Measurements from ENCODE around the gene ZNF831. TPM values are rescaled to one million over a fixed set of nuclear protein-coding genes. Genes with fewer than 3 reads are reported as not detected.

Gene ZNF831
- total RNA-seq, 4 donors from 2014 or later = 0.16 to 1.0 (median 0.34) TPM; not detected in 1

DNA sequence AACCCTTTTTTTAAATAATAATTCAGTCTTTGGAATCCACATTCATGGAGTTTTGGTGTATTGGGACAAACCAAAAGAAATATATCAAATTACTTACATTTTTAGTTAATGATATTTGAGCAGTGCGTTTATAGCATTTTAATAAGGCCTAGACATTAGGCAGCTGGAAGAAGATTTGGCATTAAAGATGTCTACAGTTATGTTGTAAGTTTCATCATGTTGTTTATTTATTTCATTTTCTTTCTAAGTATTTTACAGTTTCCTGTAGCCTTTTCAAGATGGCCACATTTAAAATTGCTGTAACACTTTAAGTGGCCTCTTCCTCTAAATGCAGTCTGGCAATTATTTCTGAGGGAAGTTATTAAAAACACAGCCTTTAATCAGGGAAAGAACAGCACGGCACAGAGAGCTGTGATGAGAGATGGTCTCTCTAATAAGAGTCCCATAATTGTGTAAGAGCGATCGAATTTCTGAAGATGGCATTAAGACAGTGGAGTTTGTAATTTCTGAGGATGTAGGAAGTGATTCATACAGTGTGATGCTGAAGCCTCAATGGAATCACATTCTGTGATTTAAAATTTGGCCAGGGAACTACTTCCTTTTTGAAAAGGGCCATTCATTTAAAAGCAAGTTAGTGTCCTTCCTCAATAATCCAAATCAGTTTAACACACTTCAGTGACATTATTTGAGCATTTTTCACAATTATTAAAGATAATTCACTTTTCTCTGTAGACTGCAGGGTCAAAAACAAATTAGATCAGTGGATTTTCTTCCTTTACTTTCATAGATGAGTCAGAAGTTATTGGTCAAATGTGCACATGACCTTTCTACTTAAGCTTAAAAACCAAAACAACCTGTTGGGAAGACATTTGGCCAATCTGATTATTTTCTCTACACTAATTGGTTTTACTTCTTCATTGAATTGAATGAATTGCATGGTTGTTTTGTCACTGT is 84.4 kb downstream of the ZNF831 start:
- no peak for TF ChIP-seq POLR2A (IDR thresholded peaks at IDR 0.05)
- TF ChIP-seq, protein P1, sequence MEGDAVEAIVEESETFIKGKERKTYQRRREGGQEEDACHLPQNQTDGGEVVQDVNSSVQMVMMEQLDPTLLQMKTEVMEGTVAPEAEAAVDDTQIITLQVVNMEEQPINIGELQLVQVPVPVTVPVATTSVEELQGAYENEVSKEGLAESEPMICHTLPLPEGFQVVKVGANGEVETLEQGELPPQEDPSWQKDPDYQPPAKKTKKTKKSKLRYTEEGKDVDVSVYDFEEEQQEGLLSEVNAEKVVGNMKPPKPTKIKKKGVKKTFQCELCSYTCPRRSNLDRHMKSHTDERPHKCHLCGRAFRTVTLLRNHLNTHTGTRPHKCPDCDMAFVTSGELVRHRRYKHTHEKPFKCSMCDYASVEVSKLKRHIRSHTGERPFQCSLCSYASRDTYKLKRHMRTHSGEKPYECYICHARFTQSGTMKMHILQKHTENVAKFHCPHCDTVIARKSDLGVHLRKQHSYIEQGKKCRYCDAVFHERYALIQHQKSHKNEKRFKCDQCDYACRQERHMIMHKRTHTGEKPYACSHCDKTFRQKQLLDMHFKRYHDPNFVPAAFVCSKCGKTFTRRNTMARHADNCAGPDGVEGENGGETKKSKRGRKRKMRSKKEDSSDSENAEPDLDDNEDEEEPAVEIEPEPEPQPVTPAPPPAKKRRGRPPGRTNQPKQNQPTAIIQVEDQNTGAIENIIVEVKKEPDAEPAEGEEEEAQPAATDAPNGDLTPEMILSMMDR (IDR thresholded peaks at IDR 0.05) = no peak
- TF ChIP-seq POLR2AphosphoS5 (IDR thresholded peaks at IDR 0.05) = no peak
- no peak for TF ChIP-seq EP300 (IDR thresholded peaks at IDR 0.05)
- no peaks in the 10 kb centered on the region for H3K36me3 ChIP-seq
- no peak for DNase-seq (ENCODE audit: low spot score in 2 of 2)
- peaks cover 27% of the 10 kb centered on the region for H3K27me3 ChIP-seq
- H3K9me3 ChIP-seq = no peaks in the 10 kb centered on the region
- 61% methylated on average over 4 of the region's 4 CpGs for WGBS
- no peaks in the 10 kb centered on the region for H3K4me1 ChIP-seq
- no peak overlapping the region for H3K4me3 ChIP-seq
- H3K27ac ChIP-seq = no peak overlapping the region

DNA sequence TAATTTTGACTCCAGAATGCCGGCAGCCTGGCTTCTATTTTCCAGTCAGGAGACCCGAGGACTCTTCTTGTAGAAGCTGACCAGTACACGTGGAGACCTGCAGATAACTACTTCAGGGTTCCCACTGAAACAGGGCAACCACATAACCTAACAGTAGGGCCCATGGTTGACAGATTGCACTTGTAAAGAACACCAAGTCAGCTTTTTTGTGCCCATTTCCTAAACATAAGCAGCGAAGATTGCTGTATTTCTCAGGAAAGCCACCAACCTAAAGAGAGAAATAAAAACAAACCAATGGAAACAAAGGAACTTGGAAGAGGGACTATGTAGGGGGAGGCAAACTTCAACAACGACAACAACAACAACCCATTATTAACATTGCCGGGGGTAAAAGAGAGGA is 86.7 kb downstream of the ZNF831 start:
- H3K4me3 ChIP-seq = no peak overlapping the region
- peaks cover 27% of the 10 kb centered on the region for H3K27me3 ChIP-seq
- no peaks in the 10 kb centered on the region for H3K9me3 ChIP-seq
- H3K36me3 ChIP-seq = no peaks in the 10 kb centered on the region
- no peak for TF ChIP-seq EP300 (IDR thresholded peaks at IDR 0.05)
- TF ChIP-seq POLR2A (IDR thresholded peaks at IDR 0.05) = no peak
- no peak for TF ChIP-seq POLR2AphosphoS5 (IDR thresholded peaks at IDR 0.05)
- TF ChIP-seq, protein P1 (IDR thresholded peaks at IDR 0.05) = no peak
- WGBS = 90% methylated on average over 6 of the region's 6 CpGs
- H3K27ac ChIP-seq = no peak overlapping the region
- H3K4me1 ChIP-seq = no peaks in the 10 kb centered on the region
- no peak for DNase-seq (ENCODE audit: low spot score in 2 of 2)

DNA sequence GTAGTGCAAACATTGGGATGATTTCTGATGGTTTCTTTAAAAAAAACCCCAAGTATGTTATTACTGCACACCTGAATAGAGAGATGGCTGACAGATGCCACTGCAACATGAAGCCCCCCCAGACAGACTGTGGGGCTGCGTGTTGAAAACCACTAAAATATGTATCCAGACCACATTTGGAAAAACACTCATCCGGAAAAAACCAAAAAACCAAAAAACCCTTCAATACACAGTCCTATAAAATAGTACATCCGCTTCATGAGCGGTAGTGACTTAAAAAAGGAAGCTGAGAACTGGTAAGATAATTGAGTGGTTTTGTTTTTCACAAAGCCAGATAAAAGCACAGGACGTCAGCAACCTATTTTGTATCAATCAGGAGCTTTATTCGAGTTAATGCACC is 89.7 kb downstream of the ZNF831 start:
- no peak overlapping the region for H3K4me3 ChIP-seq
- no peaks in the 10 kb centered on the region for H3K4me1 ChIP-seq
- no peak for DNase-seq (ENCODE audit: low spot score in 2 of 2)
- H3K27me3 ChIP-seq = peaks cover 39% of the 10 kb centered on the region
- H3K9me3 ChIP-seq = no peaks in the 10 kb centered on the region
- H3K36me3 ChIP-seq = no peaks in the 10 kb centered on the region
- H3K27ac ChIP-seq = no peak overlapping the region
- 71% methylated on average over 6 of the region's 6 CpGs for WGBS
- TF ChIP-seq, protein P1 (IDR thresholded peaks at IDR 0.05) = no peak
- no peak for TF ChIP-seq POLR2A (IDR thresholded peaks at IDR 0.05)
- TF ChIP-seq POLR2AphosphoS5 (IDR thresholded peaks at IDR 0.05) = no peak
- TF ChIP-seq EP300 (IDR thresholded peaks at IDR 0.05) = no peak

DNA sequence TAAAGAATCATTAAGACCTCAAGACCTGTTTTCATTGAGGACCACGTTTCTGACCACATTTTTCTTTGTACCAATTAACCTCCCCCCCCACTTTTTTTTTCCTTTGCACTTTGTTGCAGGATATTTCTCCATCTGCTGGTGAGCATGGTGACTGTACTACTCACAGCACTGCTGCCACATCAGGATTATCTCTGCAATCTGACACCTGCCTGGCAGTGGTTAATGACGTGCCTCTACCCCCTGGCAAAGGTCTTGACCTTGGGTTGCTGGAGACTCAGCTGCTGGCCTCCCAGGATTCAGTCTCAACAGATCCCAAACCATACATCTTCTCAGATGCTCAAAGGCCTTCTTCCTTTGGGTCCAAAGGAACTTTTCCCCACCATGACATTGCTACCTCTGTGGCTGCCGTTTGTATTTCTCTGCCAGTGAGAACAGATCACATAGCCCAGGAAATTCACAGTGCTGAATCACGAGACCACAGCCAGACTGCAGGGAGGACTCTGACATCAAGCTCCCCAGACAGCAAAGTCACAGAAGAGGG is 90.2 kb downstream of the ZNF831 start:
- no peaks in the 10 kb centered on the region for H3K4me1 ChIP-seq
- TF ChIP-seq POLR2AphosphoS5 (IDR thresholded peaks at IDR 0.05) (no peak), POLR2A (IDR thresholded peaks at IDR 0.05) (no peak), EP300 (IDR thresholded peaks at IDR 0.05) (no peak)
- TF ChIP-seq, protein P1 (IDR thresholded peaks at IDR 0.05) = no peak
- no peak for DNase-seq (ENCODE audit: low spot score in 2 of 2)
- H3K36me3 ChIP-seq = no peaks in the 10 kb centered on the region
- peaks cover 39% of the 10 kb centered on the region for H3K27me3 ChIP-seq
- no peak overlapping the region for H3K27ac ChIP-seq
- H3K4me3 ChIP-seq = no peak overlapping the region
- WGBS = 28% methylated on average over 4 of the region's 4 CpGs
- H3K9me3 ChIP-seq = no peaks in the 10 kb centered on the region

DNA sequence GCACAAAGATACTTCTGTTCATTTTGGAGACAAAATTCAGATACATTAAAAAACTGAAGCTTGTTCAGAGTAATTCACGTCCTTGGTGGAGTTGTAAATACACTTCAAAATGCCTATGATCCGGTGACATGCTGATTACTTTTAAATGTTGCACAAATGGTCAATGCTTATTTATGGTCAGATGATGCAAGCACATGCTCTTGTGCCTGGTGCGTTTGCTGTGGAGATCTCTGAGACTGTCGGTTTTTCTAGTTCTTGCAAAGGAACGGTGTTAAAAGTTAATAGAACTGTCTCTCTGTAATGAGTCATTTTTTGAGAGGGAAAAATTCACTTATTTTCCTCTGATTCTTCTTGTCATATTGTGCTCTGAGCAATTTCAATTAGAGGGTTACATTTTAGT is 91.6 kb downstream of the ZNF831 start:
- Histone ChIP-seq H3K4me1 (no peaks in the 10 kb centered on the region), H3K4me3 (no peak overlapping the region), H3K27ac (no peak overlapping the region), H3K9me3 (no peaks in the 10 kb centered on the region), H3K27me3 (peaks cover 38% of the 10 kb centered on the region), H3K36me3 (no peaks in the 10 kb centered on the region)
- 69% methylated on average over 5 of the region's 5 CpGs for WGBS
- no peak for DNase-seq (ENCODE audit: low spot score in 2 of 2)
- TF ChIP-seq EP300 (IDR thresholded peaks at IDR 0.05) (no peak), POLR2A (IDR thresholded peaks at IDR 0.05) (no peak), POLR2AphosphoS5 (IDR thresholded peaks at IDR 0.05) (no peak)
- TF ChIP-seq, protein P1 (IDR thresholded peaks at IDR 0.05) = no peak

Measured in suprapubic skin (tissue), 4 donors.